GM12878 (cell line): Measurements from ENCODE around the gene TLE3. TPM values are rescaled to one million over a fixed set of nuclear protein-coding genes. Genes with fewer than 3 reads are reported as not detected.

ENCODE experiments used
- ATAC-seq: fragments of 200-7000 bp; cut with Tn5 transposase; 3 replicates; pipeline ENCODE4 v1.9.1; 2020; ENCODE audit warnings: mild to moderate bottlenecking, moderate library complexity
- BruUV-seq: library from RNA; stranded (reverse); fragments of 400-500 nt; replicated peaks from 2 replicates; lab custom pipeline; 2021; lab: Mats Ljungman, UMichigan
- CTCF ChIA-PET: fragments of 300-600 bp; sonication (Branson Sonifier 250); formaldehyde crosslinking; extraction: SDS; loops from one replicate; lab custom pipeline; 2021; ENCODE audit warnings: inconsistent platforms; lab: Yijun Ruan, JAX
- POLR2A ChIA-PET: fragments of 350-600 bp; formaldehyde crosslinking; extraction: SDS; loops from one replicate; lab custom pipeline; 2021; ENCODE audit warnings: inconsistent platforms; lab: Charles Lee
- RAD21 ChIA-PET: fragments of 300-600 bp; sonication (Branson Sonifier 250); formaldehyde crosslinking; loops from one replicate; lab custom pipeline; 2023; ENCODE audit warnings: antibody characterized with exemption; ENCODE audit not compliant: unreplicated experiment; lab: Charles Lee
- SMC1A ChIA-PET: fragments of 300-600 bp; sonication (Branson Sonifier 250); formaldehyde crosslinking; loops from one replicate; lab custom pipeline; 2023; ENCODE audit not compliant: unreplicated experiment, uncharacterized antibody; lab: Charles Lee
- DNase-seq: peaks from one replicate; pipeline ENCODE4 v3.0.0-alpha.2; 2011; ENCODE audit warnings: low read depth, low spot score
- FAIRE-seq: peaks from 3 replicates; lab custom pipeline; 2011; peaks lifted over from hg19 to GRCh38; lab: Jason Lieb, UNC
- H2AFZ ChIP-seq: 2 replicates; pipeline ENCODE4 v1.6.0; 2011; ENCODE audit warnings: low read depth, low read length, control low read depth; ENCODE audit not compliant: control insufficient read depth
- H3K27ac ChIP-seq: 2 replicates; pipeline ENCODE4 v1.5.1; 2011; ENCODE audit warnings: control low read depth; ENCODE audit not compliant: control insufficient read depth, insufficient read depth
- H3K27me3 ChIP-seq, 2 experiments: replicated peaks in 1 of 2; 2 replicates each; pipeline versions ENCODE4 v1.6.0 to v1.6.1; 2011; ENCODE audit warnings: low read length in 1 of 2; ENCODE audit not compliant: control insufficient read depth in 2 of 2, insufficient read depth in 2 of 2
- H3K36me3 ChIP-seq, 2 experiments: 2 replicates each; pipeline ENCODE4 v1.5.1; 2011; ENCODE audit warnings: low read length in 1 of 2; ENCODE audit not compliant: control insufficient read depth in 2 of 2, insufficient read depth in 2 of 2
- H3K4me1 ChIP-seq: 2 replicates; pipeline ENCODE4 v1.6.1; 2011; ENCODE audit warnings: mild to moderate bottlenecking, low read length, moderate library complexity, mixed read lengths; ENCODE audit not compliant: control insufficient read depth, insufficient read depth
- H3K4me2 ChIP-seq: 2 replicates; pipeline ENCODE4 v1.6.0; 2011; ENCODE audit warnings: control low read depth; ENCODE audit not compliant: control insufficient read depth, insufficient read depth
- H3K4me3 ChIP-seq: fragments of 200-600 bp; sonication (generic); 2 replicates; pipeline ENCODE4 v1.5.1; 2016
- H3K79me2 ChIP-seq: 2 replicates; pipeline ENCODE4 v1.6.0; 2011; ENCODE audit warnings: low read length; ENCODE audit not compliant: control insufficient read depth, insufficient read depth
- H3K9ac ChIP-seq: 2 replicates; pipeline ENCODE4 v1.8.0; 2011; ENCODE audit warnings: low read length, control low read depth, mixed read lengths; ENCODE audit not compliant: control insufficient read depth, insufficient read depth
- H3K9me3 ChIP-seq: replicated peaks from 3 replicates; pipeline ENCODE4 v1.5.1; 2011; ENCODE audit warnings: mild to moderate bottlenecking, low read length; ENCODE audit not compliant: control insufficient read depth, insufficient read depth
- H4K20me1 ChIP-seq: 2 replicates; pipeline ENCODE4 v1.6.0; 2011; ENCODE audit not compliant: control insufficient read depth, insufficient read depth
- ELK1 ChIP-seq: IDR thresholded peaks from 2 replicates; pipeline ENCODE4 v1.6.1; 2012; ENCODE audit warnings: low read depth, low read length, improper control_type of control experiment
- JUNB ChIP-seq: IDR thresholded peaks from 2 replicates; pipeline ENCODE4 v1.6.1; 2016; ENCODE audit warnings: antibody characterized with exemption, mild to moderate bottlenecking
- RAD51 ChIP-seq: fragments of 450-650 bp; IDR thresholded peaks from 2 replicates; pipeline ENCODE4 v1.6.1; 2016; ENCODE audit warnings: moderate library complexity, mild to moderate bottlenecking, inconsistent platforms
- SIN3A ChIP-seq: IDR thresholded peaks from 2 replicates; pipeline ENCODE4 v1.6.1; 2012; ENCODE audit warnings: low read depth, low read length, improper control_type of control experiment
- SMARCA5 ChIP-seq: fragments of 450-650 bp; IDR thresholded peaks from 2 replicates; pipeline ENCODE4 v1.6.1; 2017; ENCODE audit warnings: mild to moderate bottlenecking
- SREBF2 ChIP-seq: IDR thresholded peaks from 2 replicates; pipeline ENCODE4 v1.6.1; 2012; ENCODE audit warnings: mild to moderate bottlenecking, low read length
- TCF7 ChIP-seq: IDR thresholded peaks from 2 replicates; pipeline ENCODE4 v1.6.1; 2014; ENCODE audit warnings: antibody characterized with exemption, borderline replicate concordance
- YY1 ChIP-seq: IDR thresholded peaks from 2 replicates; pipeline ENCODE4 v1.6.1; 2011; ENCODE audit warnings: low read depth, mild to moderate bottlenecking, low read length
- ZNF24 ChIP-seq: fragments of 450-650 bp; IDR thresholded peaks from 2 replicates; pipeline ENCODE4 v1.6.1; 2017; ENCODE audit warnings: antibody characterized with exemption, mild to moderate bottlenecking
- WGBS: methylation state at CpG from one replicate; pipeline ENCODE4 v1.1.6; 2016; ENCODE audit warnings: low lambda C conversion rate; ENCODE audit not compliant: insufficient replicate concordance, insufficient coverage; ENCODE audit errors: missing lambda C conversion rate; 5-methylcytosine and 5-hydroxymethylcytosine counted together
- in situ Hi-C: fragments of 300-500 bp; cut with MboI; formaldehyde crosslinking; loops from 9 replicates; pipeline ENCODE4 v1.14.3; 2018; ENCODE audit warnings: mixed read lengths
- intact Hi-C: fragments of 100-400 bp; cut with micrococcal nuclease; formaldehyde crosslinking; loops from one replicate; pipeline ENCODE4 v1.14.2; 2022; ENCODE audit not compliant: unreplicated experiment
- polyA plus RNA-seq, 11 experiments: library from polyadenylated mRNA; depleted of rRNA in 4 of 11; unstranded in 6 of 11; stranded (reverse) in 5 of 11; fragments of >200 nt; fragmentation: Nextera tagmentation in 4 of 11; fragmentation: Illumina TruSeq in 1 of 11; extraction: Ambion mirVana in 4 of 11; extraction: Trizol in 1 of 11; gene quantifications; 1 replicate in 1 of 11; 2 replicates in 10 of 11; pipeline versions ENCODE4 v1.2.1 to v1.2.3, GENCODE V29; 2011 to 2016; ENCODE audit warnings: inconsistent platforms in 2 of 11, missing spikeins in 2 of 11, low read depth in 1 of 11
- total RNA-seq, 4 experiments: library from RNA; depleted of rRNA in 3 of 4; stranded (reverse); fragments of >200 nt in 3 of 4; fragmentation: Illumina TruSeq in 1 of 4; extraction: Trizol in 1 of 4; gene quantifications; 2 replicates each; pipeline versions ENCODE4 v1.2.1 to v1.2.3, GENCODE V29; 2013 to 2021
- TF ChIP-seq, protein P1 (sequence below): IDR thresholded peaks from 2 replicates; pipeline ENCODE4 v1.6.1; 2012; ENCODE audit warnings: mild to moderate bottlenecking, low read depth, low read length
- TF ChIP-seq, protein P2 (sequence below): fragments of 150-350 bp; IDR thresholded peaks from 2 replicates; pipeline ENCODE4 v1.6.1; 2014; ENCODE audit warnings: mild to moderate bottlenecking, low read depth, low read length
- TF ChIP-seq, protein P3 (sequence below): IDR thresholded peaks from 2 replicates; pipeline ENCODE4 v1.6.1; 2011; ENCODE audit warnings: low read depth, mild to moderate bottlenecking, low read length, moderate library complexity, borderline replicate concordance; ENCODE audit errors: extremely low read depth
- TF ChIP-seq, protein P4 (sequence below): fragments of 450-650 bp; formaldehyde crosslinking; IDR thresholded peaks from 2 replicates; pipeline ENCODE4 v1.4.0; 2020; ENCODE audit warnings: mild to moderate bottlenecking, moderate library complexity

The TLE3 gene
- total and polyA plus RNA-seq, 10 of the 15 experiments (the other 5 are each of a cell fraction or from before 2014, with no cell fraction given), result 1.2 to 65.5 (median 9.7) TPM

- no peak for ATAC-seq
- Histone ChIP-seq H3K4me3 (no peak overlapping the region), H4K20me1 (no peaks in the 10 kb centered on the region; the same call in 1 of the 2 replicates), H3K27me3 (no peaks in the 10 kb centered on the region), H3K9ac (no peak overlapping the region), H3K9me3 (no peaks in the 10 kb centered on the region), H3K4me2 (no peak overlapping the region), H3K4me1 (peaks cover 5% of the 10 kb centered on the region; the same call in 1 of the 2 replicates), H3K79me2 (no peaks in the 10 kb centered on the region), H3K27ac (no peak overlapping the region), H3K36me3 (no peaks in the 10 kb centered on the region), H2AFZ (no peak overlapping the region)
- SMC1A ChIA-PET, result interaction anchor here (0.8 to 3.8 kb wide), 7 partner anchors 19 to 377 kb away, joined by 3 to 17 read pairs (median 3); no protein-coding TSS in a partner anchor
- no peak for FAIRE-seq
- WGBS, result 64% methylated on average over 10 of the region's 10 CpGs
- POLR2A ChIA-PET, result interaction anchor here (1.2 kb wide), 1 partner anchor 21 kb away, joined by 3 read pairs; no protein-coding TSS in a partner anchor
- DNase-seq, result no peak
- RAD21 ChIA-PET, result interaction anchor here (0.7 to 1.7 kb wide), 3 partner anchors 8 to 145 kb away, joined by 3 to 7 read pairs (median 3); no protein-coding TSS in a partner anchor
- BruUV-seq, result no TSS peak
- in situ Hi-C loops (no loop called here), intact Hi-C loops (no loop called here)
- CTCF ChIA-PET, result interaction anchor here (0.7 kb wide), 1 partner anchor 36 kb away, joined by 3 read pairs; no protein-coding TSS in a partner anchor
- TF ChIP-seq SREBF2 (no peak), SIN3A (no peak), JUNB (no peak), ELK1 (no peak), TCF7 (no peak), RAD51 (no peak), YY1 (no peak), SMARCA5 (no peak), ZNF24 (no peak)
- TF ChIP-seq, protein P1, sequence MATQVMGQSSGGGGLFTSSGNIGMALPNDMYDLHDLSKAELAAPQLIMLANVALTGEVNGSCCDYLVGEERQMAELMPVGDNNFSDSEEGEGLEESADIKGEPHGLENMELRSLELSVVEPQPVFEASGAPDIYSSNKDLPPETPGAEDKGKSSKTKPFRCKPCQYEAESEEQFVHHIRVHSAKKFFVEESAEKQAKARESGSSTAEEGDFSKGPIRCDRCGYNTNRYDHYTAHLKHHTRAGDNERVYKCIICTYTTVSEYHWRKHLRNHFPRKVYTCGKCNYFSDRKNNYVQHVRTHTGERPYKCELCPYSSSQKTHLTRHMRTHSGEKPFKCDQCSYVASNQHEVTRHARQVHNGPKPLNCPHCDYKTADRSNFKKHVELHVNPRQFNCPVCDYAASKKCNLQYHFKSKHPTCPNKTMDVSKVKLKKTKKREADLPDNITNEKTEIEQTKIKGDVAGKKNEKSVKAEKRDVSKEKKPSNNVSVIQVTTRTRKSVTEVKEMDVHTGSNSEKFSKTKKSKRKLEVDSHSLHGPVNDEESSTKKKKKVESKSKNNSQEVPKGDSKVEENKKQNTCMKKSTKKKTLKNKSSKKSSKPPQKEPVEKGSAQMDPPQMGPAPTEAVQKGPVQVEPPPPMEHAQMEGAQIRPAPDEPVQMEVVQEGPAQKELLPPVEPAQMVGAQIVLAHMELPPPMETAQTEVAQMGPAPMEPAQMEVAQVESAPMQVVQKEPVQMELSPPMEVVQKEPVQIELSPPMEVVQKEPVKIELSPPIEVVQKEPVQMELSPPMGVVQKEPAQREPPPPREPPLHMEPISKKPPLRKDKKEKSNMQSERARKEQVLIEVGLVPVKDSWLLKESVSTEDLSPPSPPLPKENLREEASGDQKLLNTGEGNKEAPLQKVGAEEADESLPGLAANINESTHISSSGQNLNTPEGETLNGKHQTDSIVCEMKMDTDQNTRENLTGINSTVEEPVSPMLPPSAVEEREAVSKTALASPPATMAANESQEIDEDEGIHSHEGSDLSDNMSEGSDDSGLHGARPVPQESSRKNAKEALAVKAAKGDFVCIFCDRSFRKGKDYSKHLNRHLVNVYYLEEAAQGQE, result no peak
- TF ChIP-seq, protein P2, sequence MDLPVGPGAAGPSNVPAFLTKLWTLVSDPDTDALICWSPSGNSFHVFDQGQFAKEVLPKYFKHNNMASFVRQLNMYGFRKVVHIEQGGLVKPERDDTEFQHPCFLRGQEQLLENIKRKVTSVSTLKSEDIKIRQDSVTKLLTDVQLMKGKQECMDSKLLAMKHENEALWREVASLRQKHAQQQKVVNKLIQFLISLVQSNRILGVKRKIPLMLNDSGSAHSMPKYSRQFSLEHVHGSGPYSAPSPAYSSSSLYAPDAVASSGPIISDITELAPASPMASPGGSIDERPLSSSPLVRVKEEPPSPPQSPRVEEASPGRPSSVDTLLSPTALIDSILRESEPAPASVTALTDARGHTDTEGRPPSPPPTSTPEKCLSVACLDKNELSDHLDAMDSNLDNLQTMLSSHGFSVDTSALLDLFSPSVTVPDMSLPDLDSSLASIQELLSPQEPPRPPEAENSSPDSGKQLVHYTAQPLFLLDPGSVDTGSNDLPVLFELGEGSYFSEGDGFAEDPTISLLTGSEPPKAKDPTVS, result no peak
- TF ChIP-seq, protein P3, sequence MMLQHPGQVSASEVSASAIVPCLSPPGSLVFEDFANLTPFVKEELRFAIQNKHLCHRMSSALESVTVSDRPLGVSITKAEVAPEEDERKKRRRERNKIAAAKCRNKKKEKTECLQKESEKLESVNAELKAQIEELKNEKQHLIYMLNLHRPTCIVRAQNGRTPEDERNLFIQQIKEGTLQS, result no peak
- TF ChIP-seq, protein P4, sequence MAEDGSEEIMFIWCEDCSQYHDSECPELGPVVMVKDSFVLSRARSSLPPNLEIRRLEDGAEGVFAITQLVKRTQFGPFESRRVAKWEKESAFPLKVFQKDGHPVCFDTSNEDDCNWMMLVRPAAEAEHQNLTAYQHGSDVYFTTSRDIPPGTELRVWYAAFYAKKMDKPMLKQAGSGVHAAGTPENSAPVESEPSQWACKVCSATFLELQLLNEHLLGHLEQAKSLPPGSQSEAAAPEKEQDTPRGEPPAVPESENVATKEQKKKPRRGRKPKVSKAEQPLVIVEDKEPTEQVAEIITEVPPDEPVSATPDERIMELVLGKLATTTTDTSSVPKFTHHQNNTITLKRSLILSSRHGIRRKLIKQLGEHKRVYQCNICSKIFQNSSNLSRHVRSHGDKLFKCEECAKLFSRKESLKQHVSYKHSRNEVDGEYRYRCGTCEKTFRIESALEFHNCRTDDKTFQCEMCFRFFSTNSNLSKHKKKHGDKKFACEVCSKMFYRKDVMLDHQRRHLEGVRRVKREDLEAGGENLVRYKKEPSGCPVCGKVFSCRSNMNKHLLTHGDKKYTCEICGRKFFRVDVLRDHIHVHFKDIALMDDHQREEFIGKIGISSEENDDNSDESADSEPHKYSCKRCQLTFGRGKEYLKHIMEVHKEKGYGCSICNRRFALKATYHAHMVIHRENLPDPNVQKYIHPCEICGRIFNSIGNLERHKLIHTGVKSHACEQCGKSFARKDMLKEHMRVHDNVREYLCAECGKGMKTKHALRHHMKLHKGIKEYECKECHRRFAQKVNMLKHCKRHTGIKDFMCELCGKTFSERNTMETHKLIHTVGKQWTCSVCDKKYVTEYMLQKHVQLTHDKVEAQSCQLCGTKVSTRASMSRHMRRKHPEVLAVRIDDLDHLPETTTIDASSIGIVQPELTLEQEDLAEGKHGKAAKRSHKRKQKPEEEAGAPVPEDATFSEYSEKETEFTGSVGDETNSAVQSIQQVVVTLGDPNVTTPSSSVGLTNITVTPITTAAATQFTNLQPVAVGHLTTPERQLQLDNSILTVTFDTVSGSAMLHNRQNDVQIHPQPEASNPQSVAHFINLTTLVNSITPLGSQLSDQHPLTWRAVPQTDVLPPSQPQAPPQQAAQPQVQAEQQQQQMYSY (CRISPR knock-in tag), result no peak
Measured at GRCh38 chr15:70120958-70121623, 23.4 kb upstream of the TLE3 start.
